BJ (cell line): ENCODE measurements around the gene SLC66A2. TPM values are rescaled to one million over a fixed set of nuclear protein-coding genes. Genes with fewer than 3 reads are reported as not detected.

Experiments
- CTCF ChIA-PET: fragments of 350-600 bp; formaldehyde crosslinking; extraction: SDS; loops from one replicate; lab custom pipeline; 2021; ENCODE audit warnings: antibody characterized with exemption, inconsistent platforms; lab: Yijun Ruan, JAX
- POLR2A ChIA-PET: fragments of 300-600 bp; sonication (Branson Sonifier 250); formaldehyde crosslinking; extraction: SDS; loops from one replicate; lab custom pipeline; 2021; ENCODE audit warnings: antibody characterized with exemption; lab: Charles Lee
- DNase-seq: peaks from one replicate; pipeline ENCODE4 v3.0.0-alpha.2; 2011; ENCODE audit warnings: low read depth
- H3K27me3 ChIP-seq: 2 replicates; pipeline ENCODE4 v1.6.0; 2011; ENCODE audit warnings: low read length; ENCODE audit not compliant: control insufficient read depth, insufficient read depth
- H3K36me3 ChIP-seq: 2 replicates; pipeline ENCODE4 v1.5.1; 2011; ENCODE audit warnings: low read length; ENCODE audit not compliant: control insufficient read depth, insufficient read depth
- H3K4me3 ChIP-seq: 2 replicates; pipeline ENCODE4 v1.5.1; 2011; ENCODE audit warnings: low read depth, mild to moderate bottlenecking, control low read depth, low read length
- CTCF ChIP-seq: IDR thresholded peaks from 2 replicates; pipeline ENCODE4 v1.5.1; 2011; ENCODE audit warnings: low read depth, mild to moderate bottlenecking, control low read depth, inconsistent platforms, low read length, moderate library complexity; ENCODE audit not compliant: insufficient read depth
- polyA plus RNA-seq: library from polyadenylated mRNA; depleted of rRNA; stranded (reverse); fragments of >200 nt; gene quantifications from 2 replicates; pipeline ENCODE4 v1.2.3, GENCODE V29; 2011

The SLC66A2 gene
- polyA plus RNA-seq, 1 experiment: 26.4 TPM

GRCh38 chr18:79917169-79917852 is 34.1 kb downstream of the SLC66A2 start:
- H3K36me3 ChIP-seq: peaks cover 20% of the 10 kb centered on the region
- no peaks in the 10 kb centered on the region for H3K27me3 ChIP-seq
- DNase-seq: no peak
- POLR2A ChIA-PET: no interaction called here
- no peak overlapping the region for H3K4me3 ChIP-seq
- CTCF ChIA-PET: no interaction called here
- TF ChIP-seq CTCF: no peak

GRCh38 chr18:79916546-79917168 is 34.8 kb downstream of the SLC66A2 start:
- ChIA-PET CTCF (no interaction called here), POLR2A (no interaction called here)
- H3K36me3 ChIP-seq: peaks cover 16% of the 10 kb centered on the region

GRCh38 chr18:79916128-79916494 is 35.3 kb downstream of the SLC66A2 start:
- CTCF ChIA-PET: no interaction called here
- DNase-seq: no peak
- TF ChIP-seq CTCF: no peak
- no peaks in the 10 kb centered on the region for H3K27me3 ChIP-seq
- POLR2A ChIA-PET: no interaction called here
- no peak overlapping the region for H3K4me3 ChIP-seq
- peaks cover 16% of the 10 kb centered on the region for H3K36me3 ChIP-seq

More at GRCh38 chr18:79916546-79917168, 34.8 kb downstream of the SLC66A2 start:
- Histone ChIP-seq H3K27me3 (no peaks in the 10 kb centered on the region), H3K4me3 (no peak overlapping the region)
- no peak for DNase-seq
- TF ChIP-seq CTCF: no peak

- no peaks in the 10 kb centered on the region for H3K27me3 ChIP-seq
- no peak for TF ChIP-seq CTCF
- POLR2A ChIA-PET: no interaction called here
- no peak for DNase-seq
- no peak overlapping the region for H3K4me3 ChIP-seq
- CTCF ChIA-PET: no interaction called here
- H3K36me3 ChIP-seq: peaks cover 16% of the 10 kb centered on the region
These were observed 36.0 kb downstream of the SLC66A2 start for GRCh38 chr18:79915161-79916127.

GRCh38 chr18:79914614-79915160 is 36.8 kb downstream of the SLC66A2 start:
- POLR2A ChIA-PET: no interaction called here
- CTCF ChIA-PET: no interaction called here
- Histone ChIP-seq H3K4me3 (no peak overlapping the region), H3K27me3 (no peaks in the 10 kb centered on the region), H3K36me3 (peaks cover 16% of the 10 kb centered on the region)
- no peak for TF ChIP-seq CTCF
- DNase-seq: no peak
